GM12892 (cell line): ENCODE results near the gene S100A8.

Source experiments
- POLR2A ChIP-seq: IDR thresholded peaks from 2 replicates; pipeline ENCODE4 v1.6.1; 2011; ENCODE audit warnings: low read depth, low read length, control low read depth
- POLR2AphosphoS5 ChIP-seq: IDR thresholded peaks from 2 replicates; pipeline ENCODE4 v1.6.1; 2011; ENCODE audit warnings: low read depth, low read length, control low read depth

DNA sequence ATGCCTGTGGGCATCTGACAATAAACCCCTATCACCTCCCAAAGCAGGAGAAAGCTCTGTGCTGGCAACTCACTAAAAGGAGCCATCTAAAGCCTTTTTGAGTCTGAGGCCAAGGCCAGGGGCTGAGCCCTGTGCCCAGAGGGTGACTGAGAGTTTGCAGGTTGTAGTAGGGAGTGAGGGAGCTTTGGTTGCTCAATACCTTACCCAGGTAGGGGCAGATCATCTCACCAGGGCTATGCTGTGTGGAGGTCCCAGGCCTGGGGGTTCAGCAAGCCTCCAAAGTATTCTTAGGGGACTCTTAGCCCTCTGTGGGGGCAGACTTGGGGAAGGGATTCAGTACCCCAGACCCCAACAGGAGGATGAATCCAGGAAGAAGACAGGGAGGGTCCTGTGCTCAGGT is 48.4 kb upstream of the S100A8 start:
- TF ChIP-seq POLR2A, result no peak
- no peak for TF ChIP-seq POLR2AphosphoS5
